ENCODE measurements around the gene BSN. TPM values are rescaled to one million over a fixed set of nuclear protein-coding genes. Genes with fewer than 3 reads are reported as not detected.

The BSN gene
- total and polyA plus RNA-seq, 3 experiments from 2014 or later = 0.33 to 0.46 TPM; not detected in 1

- DNase-seq = no peak
- peaks cover 0 to 4% (median 3%) of the 10 kb centered on the region in 3 donors for H3K4me1 Mint-ChIP-seq
- no peaks in the 10 kb centered on the region for H3K27me3 Mint-ChIP-seq
- POLR2A ChIA-PET = no interaction called here
- Histone ChIP-seq H3K4me1 (ENCODE audit: insufficient read depth, low read length) (no peaks in the 10 kb centered on the region), H3K4me3 (ENCODE audit: low read length) (no peak overlapping the region), H3K9me3 (ENCODE audit: low read length) (no peaks in the 10 kb centered on the region), H3K36me3 (ENCODE audit: insufficient read depth, low read length) (no peaks in the 10 kb centered on the region), H3K27ac (ENCODE audit: low read depth, low read length) (no peak overlapping the region), H3K27me3 (ENCODE audit: insufficient read depth, low read length, poor library complexity, severe bottlenecking) (no peaks in the 10 kb centered on the region)
- H3K4me3 Mint-ChIP-seq = no peak overlapping the region
- no peak overlapping the region for H3K27ac Mint-ChIP-seq
- no peaks in the 10 kb centered on the region for H3K9me3 Mint-ChIP-seq
- CTCF ChIA-PET = interaction anchor here (3.7 kb wide), 1 partner anchor 137 kb away, joined by 21 read pairs; no protein-coding TSS in a partner anchor
- peaks cover 0 to 68% (median 1%) of the 10 kb centered on the region in 3 donors for H3K36me3 Mint-ChIP-seq
These were observed 147.3 kb downstream of the BSN start for GRCh38 chr3:49701388-49702077.

GRCh38 chr3:49702672-49703071, 148.4 kb downstream of the BSN start:
- peaks cover 0 to 4% (median 3%) of the 10 kb centered on the region in 3 donors for H3K4me1 Mint-ChIP-seq
- no peak overlapping the region for H3K4me3 Mint-ChIP-seq
- peaks cover 0 to 67% (median 3%) of the 10 kb centered on the region in 3 donors for H3K36me3 Mint-ChIP-seq
- Histone ChIP-seq H3K27me3 (ENCODE audit: insufficient read depth, low read length, poor library complexity, severe bottlenecking) (no peaks in the 10 kb centered on the region), H3K9me3 (ENCODE audit: low read length) (no peaks in the 10 kb centered on the region), H3K36me3 (ENCODE audit: insufficient read depth, low read length) (no peaks in the 10 kb centered on the region), H3K27ac (ENCODE audit: low read depth, low read length) (no peak overlapping the region), H3K4me3 (ENCODE audit: low read length) (no peak overlapping the region), H3K4me1 (ENCODE audit: insufficient read depth, low read length) (no peaks in the 10 kb centered on the region)
- H3K27ac Mint-ChIP-seq = no peak overlapping the region
- DNase-seq = no peak
- CTCF ChIA-PET = interaction anchor here (1.2 to 3.7 kb wide), 5 partner anchors 10 to 163 kb away, joined by 3 to 21 read pairs (median 4); partner anchors contain the start of gene GMPPB
- no peaks in the 10 kb centered on the region for H3K27me3 Mint-ChIP-seq
- POLR2A ChIA-PET = no interaction called here
- H3K9me3 Mint-ChIP-seq = no peaks in the 10 kb centered on the region

- Histone ChIP-seq H3K4me1 (ENCODE audit: insufficient read depth, low read length) (no peaks in the 10 kb centered on the region), H3K9me3 (ENCODE audit: low read length) (no peaks in the 10 kb centered on the region), H3K4me3 (ENCODE audit: low read length) (no peak overlapping the region), H3K36me3 (ENCODE audit: insufficient read depth, low read length) (no peaks in the 10 kb centered on the region), H3K27ac (ENCODE audit: low read depth, low read length) (no peak overlapping the region), H3K27me3 (ENCODE audit: insufficient read depth, low read length, poor library complexity, severe bottlenecking) (no peaks in the 10 kb centered on the region)
- Mint-ChIP-seq H3K27ac (peak overlapping the region in 1 of 8 donors; percentile 43), H3K9me3 (no peaks in the 10 kb centered on the region), H3K27me3 (no peaks in the 10 kb centered on the region), H3K4me3 (no peak overlapping the region), H3K36me3 (peaks cover 0 to 66% (median 5%) of the 10 kb centered on the region in 3 donors), H3K4me1 (peaks cover 0 to 4% (median 3%) of the 10 kb centered on the region in 3 donors)
- peak; percentile 40 to 78 (median 58) for DNase-seq
- POLR2A ChIA-PET = no interaction called here
- CTCF ChIA-PET = interaction anchor here (0.9 to 3.7 kb wide), 6 partner anchors 9 to 163 kb away, joined by 3 to 21 read pairs (median 4); partner anchors contain the start of gene GMPPB
These were observed 149.2 kb downstream of the BSN start for GRCh38 chr3:49703443-49703927.

GRCh38 chr3:49703956-49704355, 149.7 kb downstream of the BSN start:
- no peak overlapping the region for H3K4me3 ChIP-seq (ENCODE audit: low read length)
- H3K36me3 Mint-ChIP-seq = peaks cover 0 to 63% (median 6%) of the 10 kb centered on the region in 3 donors
- no peak overlapping the region for H3K4me3 Mint-ChIP-seq
- DNase-seq = no peak
- no peaks in the 10 kb centered on the region for H3K27me3 Mint-ChIP-seq
- no peaks in the 10 kb centered on the region for H3K9me3 Mint-ChIP-seq
- ChIA-PET POLR2A (no interaction called here), CTCF (interaction anchor here (0.9 to 3.7 kb wide), 6 partner anchors 8 to 164 kb away, joined by 3 to 21 read pairs (median 4); partner anchors contain the start of gene GMPPB)
- no peak overlapping the region for H3K27ac ChIP-seq (ENCODE audit: low read depth, low read length)
- H3K27ac Mint-ChIP-seq = peak overlapping the region in 2 of 8 donors; percentile 47 to 69
- H3K4me1 ChIP-seq (ENCODE audit: insufficient read depth, low read length) = no peaks in the 10 kb centered on the region
- H3K4me1 Mint-ChIP-seq = peaks cover 0 to 4% (median 3%) of the 10 kb centered on the region in 3 donors
- no peaks in the 10 kb centered on the region for H3K36me3 ChIP-seq (ENCODE audit: insufficient read depth, low read length)
- H3K9me3 ChIP-seq (ENCODE audit: low read length) = no peaks in the 10 kb centered on the region
- no peaks in the 10 kb centered on the region for H3K27me3 ChIP-seq (ENCODE audit: insufficient read depth, low read length, poor library complexity, severe bottlenecking)

GRCh38 chr3:49704629-49705028, 150.4 kb downstream of the BSN start:
- Histone ChIP-seq H3K27ac (ENCODE audit: low read depth, low read length) (no peak overlapping the region), H3K27me3 (ENCODE audit: insufficient read depth, low read length, poor library complexity, severe bottlenecking) (no peaks in the 10 kb centered on the region), H3K4me1 (ENCODE audit: insufficient read depth, low read length) (no peaks in the 10 kb centered on the region), H3K36me3 (ENCODE audit: insufficient read depth, low read length) (no peaks in the 10 kb centered on the region), H3K9me3 (ENCODE audit: low read length) (no peaks in the 10 kb centered on the region), H3K4me3 (ENCODE audit: low read length) (no peak overlapping the region)
- Mint-ChIP-seq H3K4me1 (peaks cover 0 to 4% (median 3%) of the 10 kb centered on the region in 3 donors), H3K9me3 (no peaks in the 10 kb centered on the region), H3K27ac (peak overlapping the region in 1 of 8 donors; percentile 50), H3K4me3 (no peak overlapping the region), H3K36me3 (peaks cover 0 to 60% (median 6%) of the 10 kb centered on the region in 3 donors), H3K27me3 (no peaks in the 10 kb centered on the region)
- POLR2A ChIA-PET = no interaction called here
- CTCF ChIA-PET = interaction anchor here (3.7 kb wide), 1 partner anchor 134 kb away, joined by 21 read pairs; no protein-coding TSS in a partner anchor
- no peak for DNase-seq

GRCh38 chr3:49705390-49705960, 151.2 kb downstream of the BSN start:
- ChIA-PET CTCF (no interaction called here), POLR2A (no interaction called here)
- H3K27ac Mint-ChIP-seq = no peak overlapping the region
- Histone ChIP-seq H3K27ac (ENCODE audit: low read depth, low read length) (no peak overlapping the region), H3K4me3 (ENCODE audit: low read length) (no peak overlapping the region), H3K4me1 (ENCODE audit: insufficient read depth, low read length) (no peaks in the 10 kb centered on the region), H3K9me3 (ENCODE audit: low read length) (no peaks in the 10 kb centered on the region), H3K27me3 (ENCODE audit: insufficient read depth, low read length, poor library complexity, severe bottlenecking) (no peaks in the 10 kb centered on the region), H3K36me3 (ENCODE audit: insufficient read depth, low read length) (no peaks in the 10 kb centered on the region)
- peaks cover 0 to 55% (median 6%) of the 10 kb centered on the region in 3 donors for H3K36me3 Mint-ChIP-seq
- H3K9me3 Mint-ChIP-seq = no peaks in the 10 kb centered on the region
- H3K4me1 Mint-ChIP-seq = peaks cover 0 to 4% (median 3%) of the 10 kb centered on the region in 3 donors
- H3K4me3 Mint-ChIP-seq = no peak overlapping the region
- peak in 1 of 5 donors; percentile 34 for DNase-seq
- H3K27me3 Mint-ChIP-seq = no peaks in the 10 kb centered on the region

- Mint-ChIP-seq H3K27ac (peak overlapping the region in 3 of 8 donors; percentile 29 to 95 (median 53)), H3K4me1 (peaks cover 0 to 10% (median 8%) of the 10 kb centered on the region in 3 donors), H3K9me3 (no peaks in the 10 kb centered on the region), H3K36me3 (peaks cover 0 to 49% (median 5%) of the 10 kb centered on the region in 3 donors), H3K27me3 (no peaks in the 10 kb centered on the region), H3K4me3 (no peak overlapping the region)
- Histone ChIP-seq H3K27me3 (ENCODE audit: insufficient read depth, low read length, poor library complexity, severe bottlenecking) (no peaks in the 10 kb centered on the region), H3K9me3 (ENCODE audit: low read length) (no peaks in the 10 kb centered on the region), H3K27ac (ENCODE audit: low read depth, low read length) (no peak overlapping the region), H3K4me1 (ENCODE audit: insufficient read depth, low read length) (no peaks in the 10 kb centered on the region), H3K4me3 (ENCODE audit: low read length) (no peak overlapping the region), H3K36me3 (ENCODE audit: insufficient read depth, low read length) (no peaks in the 10 kb centered on the region)
- ChIA-PET CTCF (no interaction called here), POLR2A (no interaction called here)
- peak in 1 of 5 donors; percentile 37 for DNase-seq
These were observed 152.3 kb downstream of the BSN start for GRCh38 chr3:49706456-49707112.

Measured in CD8-positive, alpha-beta memory T cell (primary cell).